Loucy (cell line): ENCODE data around the gene PPP1R18.

Source experiments
- H2AFZ ChIP-seq: fragments of 200-600 bp; sonication (generic); 2 replicates; pipeline ENCODE4 v1.6.0; 2016; ENCODE audit warnings: antibody characterized with exemption, mild to moderate bottlenecking, low read length, moderate library complexity
- H3F3A ChIP-seq: fragments of 200-600 bp; 2 replicates; pipeline ENCODE4 v1.6.0; 2016; ENCODE audit warnings: antibody characterized with exemption, low read depth, mild to moderate bottlenecking
- H3K27me3 ChIP-seq: fragments of 200-600 bp; sonication (generic); 2 replicates; pipeline ENCODE4 v1.6.1; 2014; ENCODE audit warnings: low read length, mild to moderate bottlenecking; ENCODE audit not compliant: insufficient read depth, poor library complexity, severe bottlenecking
- H3K36me3 ChIP-seq: fragments of 200-600 bp; sonication (generic); 2 replicates; pipeline ENCODE4 v1.6.1; 2016; ENCODE audit warnings: low read length; ENCODE audit not compliant: insufficient read depth
- H3K4me1 ChIP-seq: fragments of 200-600 bp; sonication (generic); 2 replicates; pipeline ENCODE4 v1.5.1; 2014; ENCODE audit warnings: low read length, mild to moderate bottlenecking; ENCODE audit not compliant: insufficient read depth, poor library complexity, severe bottlenecking
- H3K4me2 ChIP-seq: fragments of 200-600 bp; sonication (generic); 2 replicates; pipeline ENCODE4 v1.6.0; 2014; ENCODE audit warnings: antibody characterized with exemption, low read length, low read depth, mild to moderate bottlenecking; ENCODE audit not compliant: poor library complexity, severe bottlenecking
- H3K4me3 ChIP-seq: fragments of 200-600 bp; sonication (generic); 2 replicates; pipeline ENCODE4 v1.5.1; 2014; ENCODE audit warnings: low read length, mild to moderate bottlenecking, mixed read lengths; ENCODE audit not compliant: poor library complexity, severe bottlenecking
- H3K79me2 ChIP-seq: fragments of 200-600 bp; sonication (generic); 2 replicates; pipeline ENCODE4 v1.6.1; 2014; ENCODE audit warnings: low read length; ENCODE audit not compliant: insufficient read depth
- H3K9ac ChIP-seq: fragments of 200-600 bp; sonication (generic); 2 replicates; pipeline ENCODE4 v1.6.0; 2014; ENCODE audit warnings: mild to moderate bottlenecking, low read depth, low read length, moderate library complexity; ENCODE audit not compliant: poor library complexity, severe bottlenecking
- H3K9me2 ChIP-seq: fragments of 200-600 bp; sonication (generic); replicated peaks from 2 replicates; pipeline ENCODE4 v1.6.1; 2016; ENCODE audit warnings: low read depth, low read length, mixed read lengths
- H3K9me3 ChIP-seq: fragments of 200-600 bp; sonication (generic); 2 replicates; pipeline ENCODE4 v1.6.1; 2014; ENCODE audit warnings: mild to moderate bottlenecking, antibody characterized with exemption, low read length, low read depth; ENCODE audit not compliant: insufficient read depth
- H4K20me1 ChIP-seq: fragments of 200-600 bp; sonication (generic); 2 replicates; pipeline ENCODE4 v1.6.0; 2014; ENCODE audit warnings: antibody characterized with exemption, low read length, mild to moderate bottlenecking; ENCODE audit not compliant: insufficient read depth, poor library complexity, severe bottlenecking
- CTCF ChIP-seq: fragments of 200-600 bp; sonication (generic); conservative IDR thresholded peaks from 2 replicates; pipeline ENCODE4 v1.5.1; 2014; ENCODE audit warnings: mild to moderate bottlenecking, antibody characterized with exemption, low read length
- EZH2phosphoT487 ChIP-seq: fragments of 200-600 bp; IDR thresholded peaks from 2 replicates; pipeline ENCODE4 v1.6.1; 2018; ENCODE audit warnings: antibody characterized with exemption, mild to moderate bottlenecking, moderate library complexity, borderline replicate concordance

PPP1R18 gene

GRCh38 chr6:30712441-30712945, 26.0 kb upstream of the PPP1R18 start:
- Histone ChIP-seq H2AFZ (no peak overlapping the region), H3K4me2 (peak overlapping the region; percentile 81), H3K4me3 (peak overlapping the region; percentile 67), H3K9me3 (no peaks in the 10 kb centered on the region), H4K20me1 (no peaks in the 10 kb centered on the region), H3K36me3 (peaks cover 17% of the 10 kb centered on the region; the same call in 1 of the 2 replicates), H3K9ac (peak overlapping the region; percentile 72), H3K9me2 (no peaks in the 10 kb centered on the region), H3K79me2 (peaks cover 61% of the 10 kb centered on the region), H3K27me3 (no peaks in the 10 kb centered on the region), H3K4me1 (peaks cover 60% of the 10 kb centered on the region), H3F3A (no peaks in the 10 kb centered on the region)
- TF ChIP-seq CTCF, result no peak
- TF ChIP-seq EZH2phosphoT487, result no peak

GRCh38 chr6:30711758-30712380, 25.4 kb upstream of the PPP1R18 start:
- H2AFZ ChIP-seq, result no peak overlapping the region
- peak overlapping the region; percentile 67 for H3K4me3 ChIP-seq
- H3K27me3 ChIP-seq, result no peaks in the 10 kb centered on the region
- no peaks in the 10 kb centered on the region for H3K9me2 ChIP-seq
- H3K9me3 ChIP-seq, result no peaks in the 10 kb centered on the region
- peaks cover 60% of the 10 kb centered on the region for H3K79me2 ChIP-seq
- H3F3A ChIP-seq, result no peaks in the 10 kb centered on the region
- H3K4me2 ChIP-seq, result peak overlapping the region; percentile 81
- H3K4me1 ChIP-seq, result peaks cover 60% of the 10 kb centered on the region
- H4K20me1 ChIP-seq, result no peaks in the 10 kb centered on the region
- H3K9ac ChIP-seq, result peak overlapping the region; percentile 72
- TF ChIP-seq CTCF (0 out of 2 replicates have a peak, but pooled peaks have one; percentile 19), EZH2phosphoT487 (no peak)
- peaks cover 17% of the 10 kb centered on the region; the same call in 1 of the 2 replicates for H3K36me3 ChIP-seq

GRCh38 chr6:30709101-30709868, 22.8 kb upstream of the PPP1R18 start:
- no peaks in the 10 kb centered on the region for H3K27me3 ChIP-seq
- TF ChIP-seq EZH2phosphoT487 (no peak), CTCF (no peak)
- no peaks in the 10 kb centered on the region for H3K9me3 ChIP-seq
- H3K4me2 ChIP-seq, result no peak overlapping the region
- no peak overlapping the region for H3K4me3 ChIP-seq
- H3K9me2 ChIP-seq, result no peaks in the 10 kb centered on the region
- H4K20me1 ChIP-seq, result no peaks in the 10 kb centered on the region
- no peak overlapping the region for H2AFZ ChIP-seq
- H3K4me1 ChIP-seq, result peaks cover 36% of the 10 kb centered on the region
- peaks cover 34% of the 10 kb centered on the region for H3K79me2 ChIP-seq
- H3K36me3 ChIP-seq, result peaks cover 24% of the 10 kb centered on the region; the same call in 1 of the 2 replicates
- no peak overlapping the region for H3K9ac ChIP-seq
- H3F3A ChIP-seq, result no peaks in the 10 kb centered on the region
